Measurements from ENCODE around the gene FUS. TPM values are rescaled to one million over a fixed set of nuclear protein-coding genes. Genes with fewer than 3 reads are reported as not detected.

FUS gene
- total and polyA plus RNA-seq, 2 of the 8 experiments (the other 6 are each of a cell fraction or from before 2014, with no cell fraction given), result 484 to 685 TPM

DNA sequence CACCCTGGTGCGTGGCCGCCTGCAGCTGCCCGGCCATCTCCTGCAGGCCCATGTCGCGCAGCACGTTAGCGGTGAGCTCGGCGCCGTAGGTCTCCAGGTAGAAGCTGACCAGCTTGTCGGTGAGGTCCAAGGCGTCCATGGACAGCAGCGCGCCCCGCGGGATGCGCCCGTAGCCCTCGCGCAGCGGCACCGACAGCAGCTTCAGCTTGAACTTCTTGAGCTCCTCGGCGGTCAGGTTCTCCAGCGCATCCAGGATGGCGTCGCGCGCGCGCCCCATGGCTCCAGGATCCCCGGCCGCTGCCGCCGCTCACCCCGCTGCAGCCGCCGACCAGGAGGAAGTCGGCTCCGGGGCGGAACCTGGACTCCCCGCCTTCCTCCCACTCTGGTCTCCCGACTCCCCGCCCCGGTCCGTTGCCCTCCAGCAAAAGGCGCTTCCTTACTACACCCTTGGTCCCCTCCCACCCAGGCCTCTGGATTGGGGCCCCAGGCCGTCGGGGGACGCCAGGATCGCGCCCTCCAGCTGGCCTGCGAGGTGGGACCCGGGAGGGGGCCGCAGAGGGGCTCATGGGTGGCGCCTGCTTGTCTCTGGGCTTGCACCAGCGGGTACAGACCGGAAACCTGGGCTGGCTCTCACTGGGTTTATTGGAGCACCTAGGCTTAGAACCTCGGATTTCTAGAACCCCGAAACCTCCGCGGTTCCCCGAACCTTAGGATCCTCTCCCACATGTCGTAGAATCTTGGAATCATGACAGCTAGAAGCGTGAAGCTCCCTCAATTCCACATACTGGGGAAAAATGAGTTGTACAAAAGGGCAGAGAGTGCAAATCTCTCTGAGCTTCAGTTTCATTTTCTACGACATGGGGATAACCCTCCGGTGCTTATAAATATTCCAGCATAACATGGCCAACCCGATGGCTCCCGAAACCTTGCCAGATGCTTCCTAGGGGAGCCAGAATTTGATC lies 22.8 kb downstream of the FUS start, which contains the start of gene PYCARD (continued):
- TF ChIP-seq KDM4A (IDR thresholded peaks at IDR 0.05; ENCODE audit: low read depth, low read length, severe bottlenecking) (peak; percentile 46), POLR2A (IDR thresholded peaks at IDR 0.05; ENCODE audit: control extremely low read depth in 1 of 2, low read depth in 2 of 2, low read length in 2 of 2) (peak; percentile 0 to 12; a peak in 2 of 3 replicates), CBX5 (IDR thresholded peaks at IDR 0.05; ENCODE audit: low read depth, low read length) (no peak)
